Measurements from ENCODE around the gene HBG2.

The HBG2 gene

GRCh38 chr11:5230266-5230665 lies 24.3 kb downstream of the HBG2 start:
- no peak overlapping the region for H3K4me3 ChIP-seq (ENCODE audit: low read depth, low read length)
- DNase-seq (ENCODE audit: low read depth) = no peak
- TF ChIP-seq, protein P1, sequence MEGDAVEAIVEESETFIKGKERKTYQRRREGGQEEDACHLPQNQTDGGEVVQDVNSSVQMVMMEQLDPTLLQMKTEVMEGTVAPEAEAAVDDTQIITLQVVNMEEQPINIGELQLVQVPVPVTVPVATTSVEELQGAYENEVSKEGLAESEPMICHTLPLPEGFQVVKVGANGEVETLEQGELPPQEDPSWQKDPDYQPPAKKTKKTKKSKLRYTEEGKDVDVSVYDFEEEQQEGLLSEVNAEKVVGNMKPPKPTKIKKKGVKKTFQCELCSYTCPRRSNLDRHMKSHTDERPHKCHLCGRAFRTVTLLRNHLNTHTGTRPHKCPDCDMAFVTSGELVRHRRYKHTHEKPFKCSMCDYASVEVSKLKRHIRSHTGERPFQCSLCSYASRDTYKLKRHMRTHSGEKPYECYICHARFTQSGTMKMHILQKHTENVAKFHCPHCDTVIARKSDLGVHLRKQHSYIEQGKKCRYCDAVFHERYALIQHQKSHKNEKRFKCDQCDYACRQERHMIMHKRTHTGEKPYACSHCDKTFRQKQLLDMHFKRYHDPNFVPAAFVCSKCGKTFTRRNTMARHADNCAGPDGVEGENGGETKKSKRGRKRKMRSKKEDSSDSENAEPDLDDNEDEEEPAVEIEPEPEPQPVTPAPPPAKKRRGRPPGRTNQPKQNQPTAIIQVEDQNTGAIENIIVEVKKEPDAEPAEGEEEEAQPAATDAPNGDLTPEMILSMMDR (IDR thresholded peaks at IDR 0.05; ENCODE audit: control insufficient read depth, extremely low read depth, insufficient read depth) = no peak

GRCh38 chr11:5229796-5230195 lies 24.8 kb downstream of the HBG2 start:
- H3K4me3 ChIP-seq (ENCODE audit: low read depth, low read length) = no peak overlapping the region
- DNase-seq (ENCODE audit: low read depth) = no peak
- TF ChIP-seq, protein P1 (IDR thresholded peaks at IDR 0.05; ENCODE audit: control insufficient read depth, extremely low read depth, insufficient read depth) = no peak

DNA sequence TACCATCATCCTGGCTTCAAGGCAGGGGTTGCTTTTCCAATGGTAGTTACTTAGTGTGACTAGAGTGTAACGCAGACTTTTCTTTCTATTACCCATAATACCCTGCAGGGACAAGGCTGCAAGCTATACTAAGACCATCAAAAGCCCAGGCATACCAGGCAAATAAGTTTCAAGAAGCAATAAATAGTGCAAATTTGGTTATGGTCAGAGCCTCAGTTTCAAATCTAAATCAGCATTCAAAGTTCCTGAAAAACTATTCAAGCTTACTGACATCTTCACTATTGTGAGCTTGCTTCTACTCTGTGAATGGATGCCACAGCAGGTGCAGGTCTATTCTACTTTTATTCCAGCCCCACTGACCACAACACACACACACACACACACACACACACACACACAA lies 25.2 kb downstream of the HBG2 start:
- TF ChIP-seq, protein P1 (IDR thresholded peaks at IDR 0.05; ENCODE audit: control insufficient read depth, extremely low read depth, insufficient read depth) = no peak
- no peak for DNase-seq (ENCODE audit: low read depth)
- H3K4me3 ChIP-seq (ENCODE audit: low read depth, low read length) = no peak overlapping the region

DNA sequence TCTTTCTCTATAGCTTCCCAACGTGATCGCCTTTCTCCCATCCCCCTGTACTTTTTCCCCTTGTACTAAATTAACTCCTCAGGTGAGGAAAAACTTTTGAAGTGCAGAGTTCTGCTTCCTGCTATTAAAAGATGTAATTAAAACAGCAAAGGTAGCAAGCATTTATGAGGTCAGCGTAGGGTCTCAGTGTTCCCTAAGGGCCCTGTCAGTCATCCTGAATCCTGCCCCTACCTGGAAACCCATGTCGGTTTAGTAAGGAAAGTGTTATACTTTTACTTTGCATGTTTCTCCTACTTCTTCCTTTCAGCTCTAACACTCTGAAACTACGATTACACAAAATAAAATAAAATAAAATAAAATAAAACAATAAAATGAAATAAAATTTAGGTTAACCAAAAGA lies 26.5 kb downstream of the HBG2 start:
- TF ChIP-seq, protein P1 (IDR thresholded peaks at IDR 0.05; ENCODE audit: control insufficient read depth, extremely low read depth, insufficient read depth) = no peak
- DNase-seq (ENCODE audit: low read depth) = no peak
- no peak overlapping the region for H3K4me3 ChIP-seq (ENCODE audit: low read depth, low read length)

GRCh38 chr11:5227681-5228080 lies 26.9 kb downstream of the HBG2 start:
- TF ChIP-seq, protein P1 (IDR thresholded peaks at IDR 0.05; ENCODE audit: control insufficient read depth, extremely low read depth, insufficient read depth) = no peak
- no peak overlapping the region for H3K4me3 ChIP-seq (ENCODE audit: low read depth, low read length)
- no peak for DNase-seq (ENCODE audit: low read depth)

- TF ChIP-seq, protein P1 (IDR thresholded peaks at IDR 0.05; ENCODE audit: control insufficient read depth, extremely low read depth, insufficient read depth) = no peak
- no peak within 1 kb of the TSS for H3K4me3 ChIP-seq (ENCODE audit: low read depth, low read length)
- no peak for DNase-seq (ENCODE audit: low read depth)
Observed at GRCh38 chr11:5226732-5227310, 27.8 kb downstream of the HBG2 start, which contains the start of gene HBB. HBB (minus strand) TSS chr11:5227071; CDS start chr11:5227021, 50 bp downstream.

DNA sequence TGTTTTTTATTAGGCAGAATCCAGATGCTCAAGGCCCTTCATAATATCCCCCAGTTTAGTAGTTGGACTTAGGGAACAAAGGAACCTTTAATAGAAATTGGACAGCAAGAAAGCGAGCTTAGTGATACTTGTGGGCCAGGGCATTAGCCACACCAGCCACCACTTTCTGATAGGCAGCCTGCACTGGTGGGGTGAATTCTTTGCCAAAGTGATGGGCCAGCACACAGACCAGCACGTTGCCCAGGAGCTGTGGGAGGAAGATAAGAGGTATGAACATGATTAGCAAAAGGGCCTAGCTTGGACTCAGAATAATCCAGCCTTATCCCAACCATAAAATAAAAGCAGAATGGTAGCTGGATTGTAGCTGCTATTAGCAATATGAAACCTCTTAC lies 29.1 kb downstream of the HBG2 start:
- no peak overlapping the region for H3K4me3 ChIP-seq (ENCODE audit: low read depth, low read length)
- DNase-seq (ENCODE audit: low read depth) = no peak
- TF ChIP-seq, protein P1 (IDR thresholded peaks at IDR 0.05; ENCODE audit: control insufficient read depth, extremely low read depth, insufficient read depth) = no peak
